Right lung (tissue), 5 donors: ENCODE data around the gene HUWE1. TPM values are rescaled to one million over a fixed set of nuclear protein-coding genes. Genes with fewer than 3 reads are reported as not detected.

Source experiments
- DNase-seq, 2 donors: peaks; one replicate each; pipeline ENCODE4 v3.0.0-alpha.2; 2013
- polyA plus RNA-seq, 5 donors: library from polyadenylated mRNA; unstranded; fragments of 120-200 nt; gene quantifications; one replicate each; pipeline versions ENCODE4 v1.2.1 to v1.2.3, GENCODE V29; 2013; ENCODE audit warnings: inconsistent platforms in 1 of 5, low replicate concordance in 1 of 5; ENCODE audit not compliant: insufficient read length in 5 of 5, insufficient read depth in 1 of 5

The HUWE1 gene
- polyA plus RNA-seq, 5 donors, result 113 to 148 (median 130) TPM

DNA sequence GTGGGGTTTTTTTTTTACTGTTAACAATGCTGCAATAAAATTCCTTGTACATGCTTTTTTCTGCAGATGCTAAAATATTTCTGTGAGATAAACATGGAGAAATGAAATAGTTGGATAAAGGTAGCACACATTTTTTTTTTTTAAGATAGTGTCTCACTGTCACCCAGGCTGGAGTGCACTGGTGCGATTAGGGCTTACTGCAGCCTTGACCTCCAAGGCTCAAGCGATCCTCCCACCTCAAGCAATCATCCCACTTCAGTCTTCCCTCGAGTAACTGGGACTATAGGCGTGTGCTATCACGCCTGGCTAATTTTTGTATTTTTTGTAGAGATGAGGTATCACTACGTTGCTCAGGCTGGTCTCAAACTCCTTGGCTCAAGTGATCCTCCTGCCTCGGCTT lies 1.8 kb upstream of the HUWE1 start:
- DNase-seq, result no peak

DNA sequence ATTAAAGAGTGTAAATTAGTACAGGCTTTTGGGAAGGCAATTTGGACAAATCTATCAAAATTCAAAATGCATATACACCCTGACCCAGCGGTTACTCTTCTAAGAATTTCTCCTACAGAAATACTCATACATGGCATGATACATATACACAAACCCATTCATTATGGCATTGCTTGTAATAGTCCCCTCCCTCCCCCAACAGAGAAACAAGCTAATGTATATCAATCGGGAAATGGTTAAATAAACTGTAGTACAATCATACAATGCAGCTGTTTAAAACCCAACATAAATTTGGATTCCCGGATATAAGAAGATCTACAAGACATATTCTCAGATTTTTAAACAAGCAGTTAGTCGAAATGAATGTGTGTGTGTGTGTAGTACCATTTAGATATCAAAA lies 808 bp downstream of the HUWE1 start:
- no peak for DNase-seq

DNA sequence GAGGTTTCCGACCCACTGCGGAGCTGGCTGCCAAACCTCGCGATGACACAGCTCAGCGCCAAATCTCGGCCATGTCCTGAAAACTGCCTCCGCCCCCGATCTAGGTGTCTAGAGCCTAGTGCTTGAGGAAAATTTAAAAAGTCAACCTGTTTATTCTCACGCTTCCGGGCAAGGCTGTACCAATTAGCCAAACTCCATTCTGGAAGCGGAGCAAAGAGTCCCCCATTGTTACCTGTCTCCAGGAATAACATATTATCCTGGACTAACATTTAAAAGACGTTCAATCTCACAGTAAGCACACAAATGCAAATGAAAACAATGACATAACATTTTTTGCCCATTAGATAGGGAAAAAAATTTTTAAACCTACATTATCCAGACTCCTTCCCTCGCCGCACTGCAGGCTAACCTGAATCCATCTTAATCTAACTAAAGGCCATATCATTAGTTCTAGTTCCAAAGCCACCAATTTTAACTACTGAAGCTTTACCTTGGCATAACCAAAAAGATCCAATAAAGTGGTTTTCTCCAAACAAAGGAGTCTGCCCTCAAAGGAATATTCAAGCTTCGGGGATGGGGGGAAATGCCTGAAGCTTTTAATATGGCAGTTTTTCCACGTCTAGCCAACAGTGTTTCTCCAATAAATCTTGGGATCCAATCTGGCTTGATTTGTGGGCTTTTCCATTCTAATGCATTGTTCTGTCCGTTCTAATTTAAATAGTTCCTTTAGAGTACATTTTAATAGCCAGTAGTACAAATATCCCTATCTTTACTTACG lies 1.9 kb downstream of the HUWE1 start:
- no peak for DNase-seq

DNA sequence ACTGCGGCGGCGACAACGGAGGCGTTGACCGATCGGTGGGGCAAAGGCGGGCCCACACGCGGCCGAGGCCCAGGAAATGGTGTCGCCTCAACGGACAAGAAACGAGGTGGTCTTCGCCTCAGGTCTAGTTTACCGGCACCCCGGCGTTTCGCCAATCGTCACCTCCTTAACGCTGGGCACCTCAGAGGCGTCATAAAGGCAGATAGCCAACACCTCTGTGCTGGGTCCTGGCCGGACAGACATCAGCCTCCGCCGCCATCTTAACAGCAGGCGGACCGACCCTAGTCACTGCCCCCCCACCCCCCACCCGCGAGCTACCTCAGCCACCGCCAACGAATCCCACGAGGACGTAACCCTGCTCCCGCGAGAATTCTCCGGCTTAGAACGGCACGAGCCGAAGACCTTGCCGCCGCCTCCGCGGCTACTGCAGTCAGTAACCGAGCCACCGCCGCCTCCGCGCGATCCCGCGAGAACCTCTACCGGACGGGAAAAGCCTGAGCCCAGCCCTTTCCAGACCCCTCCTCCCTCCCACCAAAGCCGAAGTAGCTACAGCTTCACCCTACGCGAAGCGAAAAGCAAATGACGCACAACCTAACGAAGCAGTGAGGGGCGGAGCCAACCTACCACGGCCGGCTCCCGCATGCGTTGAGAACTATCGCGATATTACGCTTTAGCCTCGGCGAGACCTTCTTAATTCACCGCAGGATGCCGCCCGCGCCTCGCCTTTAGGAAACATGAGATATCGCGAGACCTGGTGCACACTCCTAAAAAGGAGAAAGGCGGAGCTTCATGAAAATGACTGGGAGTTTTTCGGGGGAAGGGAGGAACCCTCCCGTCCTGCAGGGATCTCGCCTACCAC lies 2.7 kb downstream of the HUWE1 start:
- peak; percentile 95 to 97 for DNase-seq

DNA sequence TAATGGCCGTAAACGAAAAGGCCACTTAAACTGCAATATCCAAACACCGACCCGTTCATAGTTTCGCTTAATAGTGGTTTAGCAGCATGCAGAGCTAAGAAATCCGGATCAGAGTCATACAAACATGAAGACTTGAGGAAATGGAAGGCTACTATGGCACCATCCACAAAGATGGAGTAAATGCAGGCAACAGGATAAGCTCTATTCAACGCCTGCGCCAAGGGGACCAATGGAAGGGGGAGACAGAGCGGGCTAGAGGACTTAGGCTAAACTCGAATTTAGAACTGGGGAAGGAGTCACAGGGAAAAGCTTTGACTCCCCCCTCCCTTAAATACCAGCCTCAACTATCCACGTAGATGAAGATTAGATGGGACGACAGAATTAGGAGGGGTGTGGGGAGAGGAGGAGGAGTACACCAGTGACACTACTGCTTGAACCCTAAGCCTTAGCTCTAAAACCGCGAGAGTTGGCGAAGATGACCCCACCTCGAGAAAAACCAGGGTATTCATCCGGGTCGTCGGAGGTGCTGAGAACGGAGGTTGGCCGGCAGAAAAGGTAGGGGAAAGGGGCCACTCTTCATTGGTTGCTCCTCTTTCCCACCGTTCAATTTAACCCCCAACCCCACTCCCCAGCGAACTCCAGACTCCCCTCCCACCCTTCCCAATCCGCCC lies 3.5 kb downstream of the HUWE1 start:
- DNase-seq, result peak; percentile 19 to 24

DNA sequence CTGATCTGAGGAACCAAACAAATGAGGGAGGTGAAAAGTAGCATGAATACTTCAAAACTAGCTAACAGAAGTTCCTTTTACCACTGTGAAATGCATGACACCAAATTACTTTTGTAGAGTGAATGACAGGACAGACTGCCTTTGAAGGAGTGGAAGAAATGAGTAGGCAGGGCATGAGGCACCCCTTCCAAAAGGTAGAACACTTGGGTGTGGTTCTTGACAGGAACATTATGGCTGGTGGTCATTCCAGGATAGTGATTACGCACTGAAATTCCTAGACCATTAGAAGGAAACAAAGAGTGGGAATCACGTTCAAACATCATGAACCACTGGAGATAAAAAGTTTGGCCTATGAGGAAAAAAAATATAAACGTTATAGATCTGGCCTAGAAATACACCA lies 4.9 kb downstream of the HUWE1 start:
- DNase-seq, result no peak

DNA sequence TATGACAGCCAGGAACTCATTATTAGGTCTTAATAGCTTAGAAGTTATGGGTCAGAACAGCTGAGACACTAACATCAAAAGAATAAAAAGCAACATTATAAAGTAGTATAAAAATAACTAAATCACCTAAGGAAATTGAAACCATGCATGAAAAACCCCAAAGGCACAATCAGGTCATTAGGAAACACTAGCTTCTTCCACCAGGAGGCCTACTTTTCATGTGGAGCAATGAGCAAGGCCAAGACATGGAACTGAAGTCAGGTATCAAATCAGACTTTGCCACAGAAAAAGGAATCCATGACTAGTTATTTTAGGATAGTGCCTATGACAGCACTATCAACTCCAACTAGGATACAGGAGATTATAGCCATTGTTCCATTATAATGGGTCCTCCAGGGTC lies 7.9 kb downstream of the HUWE1 start:
- DNase-seq, result no peak

DNA sequence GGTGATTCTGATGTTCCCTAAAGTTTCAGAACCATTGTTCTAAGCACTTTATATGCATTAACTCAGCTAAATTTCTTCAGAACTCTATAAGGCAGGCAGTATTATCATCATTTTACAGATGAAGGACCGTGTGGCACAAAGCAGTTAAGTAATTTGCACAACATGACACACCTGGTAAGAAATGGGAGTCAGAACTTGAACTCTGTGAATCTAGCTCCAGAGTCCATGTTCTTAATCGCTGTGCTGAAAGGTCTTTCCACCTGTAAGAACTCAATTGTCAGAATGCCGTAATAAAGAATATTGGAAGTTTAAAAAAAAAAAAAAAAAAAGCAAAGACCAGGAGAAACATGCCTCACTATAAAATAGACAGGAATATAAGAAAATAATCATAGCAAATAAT lies 9.2 kb downstream of the HUWE1 start:
- DNase-seq, result no peak

DNA sequence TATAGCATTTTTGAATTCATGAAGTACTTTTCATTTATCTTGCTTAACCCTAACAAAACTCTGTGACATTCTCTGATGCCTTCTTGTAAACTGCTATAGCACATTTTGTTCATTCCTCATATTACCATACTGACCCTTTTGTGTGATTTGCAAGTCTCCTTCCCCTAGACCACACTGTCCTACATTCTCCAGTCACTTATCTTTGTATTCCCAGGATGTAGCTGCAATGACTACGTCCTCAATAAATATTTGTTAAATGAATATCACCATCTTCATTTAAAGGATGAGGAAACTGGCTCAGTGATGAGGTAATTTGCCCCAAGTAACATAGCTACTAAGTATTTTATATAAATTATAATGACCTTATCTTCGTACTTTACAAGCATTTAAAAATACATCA lies 11.9 kb downstream of the HUWE1 start:
- no peak for DNase-seq

DNA sequence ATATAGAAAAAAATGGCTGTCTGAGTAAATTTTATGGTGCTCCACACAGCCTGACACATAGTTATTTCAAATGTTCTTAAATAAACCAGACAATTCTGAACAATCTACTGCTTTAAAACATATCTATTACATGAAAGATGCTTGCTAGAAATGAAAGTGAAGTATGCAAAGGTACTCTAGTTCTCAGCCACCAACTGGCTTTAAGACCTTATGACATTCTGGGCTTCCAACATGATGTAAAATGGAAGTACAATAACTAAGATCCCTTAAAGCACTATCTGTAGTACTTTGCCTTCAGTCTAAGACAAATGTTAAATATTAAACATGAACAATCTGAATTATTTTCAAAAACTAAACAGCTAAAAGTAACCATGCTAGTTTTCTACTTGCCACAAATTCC lies 17.3 kb downstream of the HUWE1 start:
- no peak for DNase-seq

DNA sequence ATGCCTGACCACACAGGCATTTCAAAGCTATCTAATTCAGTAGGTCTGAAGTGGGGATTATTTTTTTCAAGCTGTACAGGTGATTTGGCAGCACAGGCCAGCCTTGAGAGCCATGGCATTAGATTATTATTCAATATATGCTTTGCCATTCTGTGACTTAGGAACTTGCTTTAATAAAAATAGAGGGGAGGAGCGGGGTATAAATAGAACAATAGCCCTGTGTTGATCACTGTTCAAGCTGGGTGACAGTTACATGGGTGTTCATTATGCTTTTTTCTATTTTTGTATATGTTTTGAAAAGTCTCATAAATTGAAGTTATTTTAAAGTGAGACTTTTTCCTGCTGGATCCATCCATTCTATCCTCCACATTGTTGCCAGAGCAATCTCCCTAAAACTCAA lies 20.3 kb downstream of the HUWE1 start:
- DNase-seq, result no peak

DNA sequence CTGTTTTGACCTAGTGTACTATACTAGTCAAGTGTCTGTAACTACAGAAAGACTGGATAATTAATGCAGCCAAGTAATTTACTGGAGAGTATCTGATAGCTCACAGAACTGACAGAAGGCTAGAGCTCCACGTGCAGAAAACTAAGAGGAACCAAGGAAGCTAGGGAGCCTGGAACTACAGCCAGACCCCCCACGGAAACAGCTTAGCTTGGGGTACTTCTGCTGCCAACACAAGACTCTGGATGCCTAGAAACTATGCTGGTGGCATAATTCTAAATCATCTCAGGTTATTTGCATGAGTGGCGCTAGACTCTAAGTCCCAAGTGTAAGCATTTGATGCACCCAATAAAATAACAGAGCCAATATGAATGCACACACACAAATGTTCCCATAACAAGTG lies 26.5 kb downstream of the HUWE1 start:
- DNase-seq, result no peak

DNA sequence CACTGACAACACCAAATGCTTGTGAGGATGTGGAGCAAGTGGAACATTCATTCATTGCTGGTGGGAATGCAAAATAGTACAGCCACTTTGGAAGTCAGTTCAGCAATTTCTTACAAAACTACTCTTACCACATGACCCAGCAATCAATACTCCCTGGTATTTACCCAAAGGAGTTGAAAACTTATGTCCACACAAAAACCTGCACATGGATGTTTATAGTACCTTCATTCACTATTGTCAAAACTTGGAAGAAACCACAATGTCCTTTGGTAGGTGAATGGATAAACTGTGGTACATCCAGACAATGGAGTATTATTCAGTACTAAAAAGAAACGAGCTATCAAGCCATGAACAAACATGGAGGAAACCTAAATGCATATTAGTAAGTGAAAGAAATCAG lies 27.5 kb downstream of the HUWE1 start:
- no peak for DNase-seq

DNA sequence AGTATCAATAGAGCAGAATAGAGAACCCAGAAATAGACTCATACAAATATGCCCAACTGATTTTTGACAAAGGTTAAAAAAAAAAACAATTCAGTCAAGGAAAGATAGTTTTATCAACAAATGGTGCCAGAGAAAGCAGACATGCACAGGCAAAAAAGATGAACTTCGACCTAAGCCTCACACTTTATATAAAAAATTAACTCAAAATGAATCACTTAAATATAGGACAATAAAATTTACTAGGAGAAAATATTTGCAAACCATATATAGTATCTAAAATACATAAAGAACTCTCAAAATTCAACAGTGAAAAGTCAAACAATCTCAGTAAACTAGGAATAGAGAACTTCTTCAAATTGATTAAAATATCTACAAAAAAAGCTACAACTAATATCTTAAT lies 29.7 kb downstream of the HUWE1 start:
- DNase-seq, result no peak

DNA sequence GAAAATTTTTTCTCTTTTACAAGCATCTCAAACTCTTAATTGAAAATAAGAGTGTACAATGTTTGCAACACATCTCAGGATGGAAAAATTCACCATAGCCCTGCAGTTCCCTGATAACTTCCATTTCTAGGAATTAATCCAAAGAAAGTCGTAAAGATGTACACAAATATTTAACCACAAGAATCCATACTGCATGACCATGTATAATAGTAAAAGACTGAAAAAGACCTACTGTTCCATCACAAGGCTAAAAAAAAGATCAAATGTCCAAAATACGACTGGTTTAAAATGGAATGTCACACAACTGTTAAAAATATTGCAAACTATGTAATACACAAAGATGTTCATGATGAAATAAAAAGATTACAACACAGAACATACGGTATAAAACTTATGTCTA lies 32.1 kb downstream of the HUWE1 start:
- DNase-seq, result no peak

DNA sequence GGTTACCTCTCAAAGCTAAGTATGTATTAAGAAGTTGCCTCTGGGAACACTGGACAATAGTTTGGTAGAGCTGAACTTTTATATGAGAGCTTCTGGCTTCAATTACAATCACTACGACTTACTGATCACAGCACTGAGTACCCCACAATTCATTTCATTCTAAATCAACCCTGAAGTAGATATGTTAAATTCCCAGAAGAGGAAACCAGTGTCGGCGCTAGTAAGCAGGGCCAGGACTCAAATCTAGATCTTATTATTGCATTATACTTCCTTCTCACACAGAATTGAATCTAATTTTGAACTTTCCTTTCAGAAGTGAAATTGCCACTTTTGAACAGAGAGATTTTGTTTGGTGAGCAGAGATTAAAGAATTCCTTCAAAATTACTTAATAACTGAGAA lies 41.8 kb downstream of the HUWE1 start:
- DNase-seq, result no peak

DNA sequence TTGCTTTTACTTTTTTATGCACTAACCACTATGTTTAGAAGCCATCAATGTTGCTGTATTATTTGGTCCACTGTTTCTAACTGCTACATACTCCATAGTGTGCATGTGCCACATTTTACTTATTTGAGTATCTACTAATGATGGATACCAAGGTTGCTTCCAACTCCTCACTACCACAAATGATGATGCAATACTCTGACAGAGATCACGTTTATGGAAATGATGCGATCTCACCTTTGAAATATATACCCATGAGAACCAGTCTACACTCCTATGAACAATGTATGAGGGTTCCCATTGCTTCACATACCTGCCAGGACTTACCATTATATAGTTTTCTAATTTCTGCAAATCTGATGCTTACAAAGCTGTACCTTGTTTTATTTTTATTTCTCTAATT lies 44.2 kb downstream of the HUWE1 start:
- no peak for DNase-seq

DNA sequence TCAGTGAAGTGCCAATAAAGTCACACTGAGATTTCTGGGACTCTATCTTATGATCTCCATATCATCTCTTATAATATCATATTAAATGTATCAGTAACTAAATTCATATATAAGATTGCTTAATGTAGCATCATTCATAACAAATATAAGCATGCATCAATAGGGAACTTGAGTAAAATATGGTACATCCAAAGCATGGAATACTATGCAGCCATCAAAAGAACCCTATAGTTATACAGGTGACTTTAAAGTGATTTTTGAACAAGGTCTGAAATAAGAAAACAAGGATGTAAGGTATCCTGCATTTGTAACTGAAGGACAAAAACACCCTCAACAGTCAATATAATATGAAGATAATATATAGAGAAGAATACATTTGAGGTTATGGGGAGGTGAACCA lies 47.3 kb downstream of the HUWE1 start:
- DNase-seq, result no peak

DNA sequence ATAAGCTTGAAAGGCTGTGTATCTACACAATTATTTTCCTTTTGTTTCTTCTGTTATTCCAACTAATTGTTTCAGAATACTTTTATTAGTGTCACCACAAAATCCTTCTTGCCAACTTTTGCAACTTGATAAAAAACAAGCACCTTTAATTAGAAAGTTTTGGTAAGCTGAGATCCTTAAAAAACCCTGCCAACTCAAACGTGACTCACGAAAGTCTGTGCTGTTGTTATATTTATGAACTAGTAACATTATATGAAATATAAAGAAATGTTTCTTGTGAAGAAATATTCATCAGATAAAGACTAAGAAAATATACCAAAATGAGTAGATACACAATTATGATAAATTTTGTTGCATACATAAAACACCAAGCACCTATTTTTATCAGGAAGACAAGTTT lies 49.0 kb downstream of the HUWE1 start:
- no peak for DNase-seq

DNA sequence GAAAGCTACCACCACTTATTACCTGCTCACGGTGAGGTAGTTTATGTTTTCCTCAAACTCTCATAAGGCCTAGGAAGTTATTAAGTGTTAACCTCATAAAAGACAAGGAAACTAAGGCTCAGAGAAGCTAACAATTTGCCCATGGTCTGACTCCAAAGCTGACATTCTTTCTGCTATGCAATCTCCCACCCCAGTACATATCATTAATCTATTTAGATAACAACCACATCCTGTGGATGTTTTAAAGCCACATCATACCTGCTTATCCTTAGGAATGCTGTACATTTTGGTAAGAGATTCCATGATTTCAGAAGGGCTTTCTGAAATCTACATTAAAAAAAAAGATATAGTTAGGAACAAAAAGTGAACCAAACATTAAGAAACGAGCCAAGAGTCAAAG lies 55.4 kb downstream of the HUWE1 start:
- DNase-seq, result no peak

DNA sequence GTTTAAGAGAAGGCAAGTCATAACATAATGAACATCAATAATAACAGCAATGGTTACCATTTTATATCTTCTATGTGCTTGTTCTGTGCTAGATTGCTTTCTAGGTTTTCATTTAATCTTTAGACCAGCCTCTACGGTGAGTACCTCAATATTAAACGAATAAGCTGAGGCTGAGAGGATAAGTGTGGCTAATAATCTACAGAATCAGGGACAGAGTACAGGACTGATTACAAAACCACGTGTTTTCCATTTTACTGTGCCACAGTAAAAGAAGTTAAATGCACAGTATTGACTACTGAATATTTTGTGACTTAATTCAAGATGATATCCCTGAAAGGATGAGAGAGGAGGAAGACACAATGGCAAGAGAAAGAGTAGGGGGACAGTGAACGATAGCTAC lies 56.3 kb downstream of the HUWE1 start:
- DNase-seq, result no peak

DNA sequence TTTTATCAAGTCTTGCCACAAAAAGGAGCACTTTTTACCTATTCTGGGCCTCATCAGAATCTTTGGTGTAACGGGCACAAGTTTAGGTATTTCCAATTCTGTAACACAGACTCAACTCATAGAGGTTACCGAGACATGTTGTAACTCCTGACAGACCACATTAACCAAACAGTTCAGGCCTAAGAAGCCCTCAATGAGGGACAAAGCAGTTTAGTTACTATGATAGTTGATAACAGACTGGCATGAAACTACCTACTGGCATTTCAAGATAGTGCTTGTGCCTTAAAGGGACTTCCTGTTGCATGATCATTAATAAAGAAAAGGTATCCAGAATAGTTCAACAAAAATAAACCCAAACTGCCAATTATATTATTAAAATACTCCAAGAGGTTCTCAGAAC lies 64.1 kb downstream of the HUWE1 start:
- DNase-seq, result no peak

DNA sequence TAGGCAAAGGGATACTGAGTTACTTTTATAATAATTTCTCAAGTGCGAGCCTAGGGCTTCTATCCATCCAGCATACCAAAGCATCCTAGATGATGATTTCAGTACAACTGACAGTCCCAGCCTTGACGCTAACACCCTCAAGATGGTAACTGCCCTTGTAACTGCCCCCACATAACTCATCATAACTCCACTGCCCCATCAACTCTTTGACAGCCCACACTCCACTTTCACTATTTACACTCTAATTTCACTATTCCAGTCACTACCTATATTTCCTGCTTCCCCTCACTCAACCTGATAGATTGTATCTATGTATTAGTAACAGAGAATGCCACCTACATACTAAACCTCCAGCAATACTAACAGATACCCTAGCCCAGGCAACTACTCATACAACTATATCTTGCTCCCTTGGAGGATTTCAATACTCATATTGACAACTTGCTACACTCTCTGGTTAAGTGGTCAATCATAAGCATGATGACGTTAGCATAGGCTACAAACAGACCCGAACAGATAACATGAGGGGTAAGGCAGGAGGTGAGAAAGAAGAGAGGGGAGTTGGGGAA lies 65.0 kb downstream of the HUWE1 start:
- no peak for DNase-seq
